ENCODE measurements around the gene PCMT1.

PCMT1 gene

DNA sequence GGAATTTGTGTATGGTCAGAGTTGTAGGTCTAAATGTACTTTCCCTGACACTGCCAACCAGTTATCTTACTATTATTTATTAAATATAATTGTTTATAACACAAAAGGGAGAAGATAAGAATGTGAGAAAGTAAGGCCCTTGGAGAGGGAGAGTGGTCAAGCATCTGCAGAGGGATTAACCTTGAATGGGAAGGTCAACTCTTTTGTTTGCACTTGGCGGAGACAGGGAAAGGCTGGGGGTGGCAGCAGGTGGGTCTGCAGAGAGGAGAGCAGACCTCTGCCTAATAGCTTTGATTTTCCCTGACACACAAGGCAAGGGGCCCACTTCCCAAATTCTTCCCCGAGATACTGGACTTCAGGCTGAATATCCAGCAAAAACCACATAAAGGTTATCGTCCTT lies 110.4 kb downstream of the PCMT1 start:
- WGBS, 2 experiments = 77 to 83% methylated on average over 3 of the region's 3 CpGs
- Histone ChIP-seq H3K4me3 (ENCODE audit: insufficient read depth, low read depth, low read length) (no peak overlapping the region), H3K9me3 (ENCODE audit: control insufficient read depth, low read length) (no peaks in the 10 kb centered on the region), H3K36me3 (ENCODE audit: control insufficient read depth, insufficient read depth, low read length) (no peaks in the 10 kb centered on the region), H3K27ac (ENCODE audit: insufficient read depth, low read depth, low read length, poor library complexity, severe bottlenecking) (no peak overlapping the region), H3K27me3 (ENCODE audit: control insufficient read depth, insufficient read depth, low read length, poor library complexity, severe bottlenecking) (peaks cover 37% of the 10 kb centered on the region), H3K4me1 (ENCODE audit: control insufficient read depth, insufficient read depth, low read length) (no peaks in the 10 kb centered on the region)

DNA sequence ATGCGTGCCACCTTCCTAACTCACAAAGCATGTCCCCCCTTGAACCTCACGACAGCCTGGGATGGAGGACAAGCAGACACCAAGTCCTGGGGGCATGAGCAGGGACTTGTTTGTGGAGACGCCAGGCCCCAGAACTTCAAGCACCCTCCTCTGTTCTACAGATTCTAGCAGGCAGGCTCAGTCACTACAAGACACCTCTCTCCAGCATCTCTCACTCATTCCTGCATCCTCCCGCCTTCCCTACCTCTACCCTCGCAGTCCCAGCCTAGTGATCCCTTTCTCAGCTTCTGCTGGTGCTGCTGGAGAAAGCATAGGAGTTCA lies 110.9 kb downstream of the PCMT1 start:
- Histone ChIP-seq H3K27me3 (ENCODE audit: control insufficient read depth, insufficient read depth, low read length, poor library complexity, severe bottlenecking) (peaks cover 37% of the 10 kb centered on the region), H3K36me3 (ENCODE audit: control insufficient read depth, insufficient read depth, low read length) (no peaks in the 10 kb centered on the region), H3K27ac (ENCODE audit: insufficient read depth, low read depth, low read length, poor library complexity, severe bottlenecking) (no peak overlapping the region), H3K9me3 (ENCODE audit: control insufficient read depth, low read length) (no peaks in the 10 kb centered on the region), H3K4me3 (ENCODE audit: insufficient read depth, low read depth, low read length) (no peak overlapping the region), H3K4me1 (ENCODE audit: control insufficient read depth, insufficient read depth, low read length) (no peaks in the 10 kb centered on the region)
- 89 to 91% methylated on average over 5 of the region's 5 CpGs for WGBS, 2 experiments

Measured in ectodermal cell (in vitro differentiated cells).